GM19193 (cell line): ENCODE results near the gene LDHB.
A peak's percentile ranks its signal among the peaks of the same experiment; 100 is the strongest.

Experiments
- POLR2A ChIP-seq: IDR thresholded peaks from 4 replicates; pipeline ENCODE4 v1.6.1; 2011; ENCODE audit not compliant: insufficient read depth, insufficient read length; ENCODE audit errors: extremely low read depth

LDHB gene

DNA sequence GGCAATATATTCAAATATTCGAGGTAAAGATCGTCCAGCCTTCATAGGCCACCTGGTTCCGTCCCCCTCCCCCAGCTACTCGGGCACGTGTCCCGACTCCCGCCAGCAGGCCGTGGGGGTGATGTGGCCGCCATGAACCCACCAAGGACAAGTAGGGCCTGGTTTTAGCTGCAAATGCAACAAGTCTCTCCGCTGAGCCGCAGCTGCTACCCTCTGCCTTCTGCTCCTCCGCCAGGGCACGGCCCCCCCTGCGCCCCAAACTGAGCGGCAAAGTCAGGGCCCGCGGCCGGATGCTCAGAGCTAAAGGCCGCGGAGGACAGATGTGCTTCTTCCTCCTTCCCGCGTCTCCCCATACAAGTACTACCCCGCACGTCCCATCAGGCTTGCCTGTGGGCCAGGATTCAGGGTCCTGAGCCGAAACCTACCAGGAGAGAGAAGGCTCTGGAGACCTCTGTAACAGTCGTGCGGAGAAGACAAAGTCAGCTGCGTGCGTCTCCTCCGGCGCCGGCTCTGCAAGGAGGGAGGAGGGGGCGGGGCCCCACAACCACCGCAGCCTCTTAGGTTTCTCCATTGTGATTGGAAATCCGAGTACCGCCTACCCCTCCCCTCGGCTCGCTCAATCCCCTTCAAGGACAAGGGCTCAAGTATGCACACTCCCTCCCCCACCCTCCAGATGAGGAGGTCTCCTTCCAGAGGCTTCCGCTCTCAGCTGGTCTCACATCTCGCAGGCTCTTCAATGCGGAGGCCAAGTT lies at the start of gene LDHB:
Gene LDHB (minus strand): TSS at position 517 of the 752 bp plus-strand sequence. CDS start 3,171 bp downstream, outside the sequence.
- TF ChIP-seq POLR2A: peak; percentile 95

DNA sequence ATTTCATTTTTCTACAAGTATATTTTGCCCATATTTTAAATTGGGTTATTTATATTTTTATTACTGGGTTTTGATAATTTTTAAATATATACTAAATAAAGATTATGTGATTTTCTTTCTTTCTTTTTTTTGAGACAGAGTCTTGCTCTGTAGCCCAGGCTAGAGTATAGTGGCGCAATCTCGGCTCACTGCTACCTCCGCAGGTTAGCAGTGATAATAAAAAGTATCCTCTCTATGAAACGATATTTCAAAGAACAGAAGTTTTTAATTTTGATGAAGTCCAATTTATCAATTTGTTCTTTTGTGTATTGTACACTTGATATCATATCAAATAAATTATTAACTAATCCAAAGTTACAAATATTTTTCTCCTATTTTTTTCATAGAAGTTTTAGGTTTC lies 47.2 kb upstream of the LDHB start:
- TF ChIP-seq POLR2A: no peak

DNA sequence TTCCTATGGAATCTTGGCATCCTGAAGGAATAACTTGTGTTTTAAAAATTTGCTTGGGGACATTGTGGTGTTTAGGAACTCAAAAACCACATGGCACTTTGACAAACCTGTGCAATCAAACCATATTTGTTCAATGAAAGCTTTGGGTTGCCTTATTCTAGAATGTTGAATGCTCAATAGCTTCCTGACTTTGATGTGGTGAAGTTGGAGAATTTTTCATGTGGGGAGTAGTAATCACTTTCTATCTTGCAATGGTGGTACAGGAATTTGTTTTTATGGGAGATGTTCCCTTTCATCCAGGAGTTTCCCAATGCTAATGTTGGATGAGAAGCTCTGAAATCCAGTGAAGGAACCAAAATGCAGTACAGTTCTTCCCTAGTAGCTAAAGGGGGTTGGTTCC lies 42.2 kb upstream of the LDHB start:
- no peak for TF ChIP-seq POLR2A

DNA sequence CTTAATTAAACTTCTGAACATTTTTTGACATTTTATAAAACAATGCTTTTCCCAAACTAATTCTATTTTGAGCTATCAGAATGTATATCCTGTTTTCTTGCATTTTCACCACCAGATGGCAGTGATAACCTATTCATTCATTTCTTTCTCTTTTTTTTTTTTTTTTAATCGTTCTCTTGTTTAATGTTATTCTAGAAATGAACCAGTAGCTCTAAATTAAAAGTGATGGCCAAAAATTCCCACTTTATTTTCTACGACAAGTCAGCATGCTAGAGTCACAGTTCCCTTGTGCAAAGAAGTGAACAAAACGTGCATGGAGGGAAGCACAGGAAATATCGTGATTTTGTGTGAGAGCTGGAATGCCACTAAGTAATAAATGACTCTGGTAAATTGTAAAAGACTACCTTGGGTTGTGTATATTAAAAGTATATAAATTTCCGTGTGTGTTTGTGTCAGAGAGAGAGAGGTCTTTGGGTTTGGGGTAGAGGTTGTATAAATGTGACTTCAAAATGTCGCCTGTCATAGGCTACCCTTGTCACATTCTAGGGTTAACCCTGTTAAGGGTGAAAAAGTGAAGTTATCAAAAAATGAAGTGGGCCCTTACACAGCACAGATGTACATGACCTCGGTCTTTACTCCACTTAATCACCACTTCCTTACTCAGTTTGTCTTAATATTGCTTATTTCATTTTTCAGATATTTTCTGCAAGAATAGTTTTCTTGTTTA lies 40.4 kb upstream of the LDHB start:
- TF ChIP-seq POLR2A: no peak

DNA sequence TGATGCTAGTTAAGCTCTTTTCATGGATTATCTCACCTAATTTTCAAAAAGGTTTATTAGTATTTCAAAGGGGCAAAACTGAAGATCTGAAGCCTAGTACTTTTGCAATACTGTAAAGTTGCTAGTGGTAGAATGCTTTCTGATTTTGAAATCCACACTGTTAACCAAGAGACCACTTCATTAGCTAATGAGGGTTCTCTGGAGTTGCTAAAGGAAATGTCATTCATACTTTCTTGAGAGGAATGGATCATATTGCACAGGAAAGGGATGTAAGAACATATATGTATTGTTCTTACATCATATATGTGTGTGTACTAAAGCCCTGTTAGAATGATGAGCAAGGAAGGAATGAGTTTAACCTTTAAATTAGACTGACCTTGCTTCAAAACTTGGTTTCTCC lies 39.0 kb upstream of the LDHB start:
- no peak for TF ChIP-seq POLR2A

DNA sequence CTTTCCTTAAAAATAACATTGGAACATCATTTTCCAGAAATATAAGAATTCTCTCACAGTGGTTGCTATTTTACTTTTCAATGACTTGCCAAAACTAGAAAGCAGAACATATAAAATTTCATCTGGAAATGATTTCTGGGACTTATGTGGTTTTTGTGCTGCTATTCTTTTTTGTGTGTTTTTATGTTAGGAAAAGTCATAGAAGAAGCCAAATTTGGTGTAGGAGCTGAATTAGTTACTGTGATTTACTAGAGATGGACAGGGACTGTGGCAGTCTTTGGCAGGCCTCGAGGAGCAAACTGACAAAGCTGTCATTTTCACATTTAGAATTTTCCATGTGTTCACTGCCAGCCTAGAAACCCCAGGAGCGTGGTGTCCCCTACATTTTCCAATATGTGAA lies 38.3 kb upstream of the LDHB start:
- no peak for TF ChIP-seq POLR2A

DNA sequence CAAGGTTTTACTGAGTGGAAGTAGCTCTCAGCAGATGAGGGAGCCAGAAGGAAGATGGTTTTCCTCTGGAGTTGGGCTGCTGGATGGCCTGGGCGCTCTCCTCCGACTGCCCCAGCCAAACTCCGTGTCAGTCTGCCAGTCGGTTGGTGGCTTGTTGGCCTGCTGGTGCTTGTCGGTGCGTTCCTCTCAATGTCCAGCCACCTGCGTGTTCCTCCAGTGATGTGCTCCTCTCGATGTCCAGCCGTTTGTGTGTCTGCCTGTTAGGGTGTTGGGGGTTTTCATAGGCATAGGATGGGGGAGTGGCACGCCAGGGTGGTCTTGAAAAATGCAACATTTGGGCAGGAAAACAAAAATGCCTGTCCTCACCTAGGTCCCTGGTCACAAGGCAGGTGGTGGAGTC lies 37.0 kb upstream of the LDHB start:
- TF ChIP-seq POLR2A: no peak

DNA sequence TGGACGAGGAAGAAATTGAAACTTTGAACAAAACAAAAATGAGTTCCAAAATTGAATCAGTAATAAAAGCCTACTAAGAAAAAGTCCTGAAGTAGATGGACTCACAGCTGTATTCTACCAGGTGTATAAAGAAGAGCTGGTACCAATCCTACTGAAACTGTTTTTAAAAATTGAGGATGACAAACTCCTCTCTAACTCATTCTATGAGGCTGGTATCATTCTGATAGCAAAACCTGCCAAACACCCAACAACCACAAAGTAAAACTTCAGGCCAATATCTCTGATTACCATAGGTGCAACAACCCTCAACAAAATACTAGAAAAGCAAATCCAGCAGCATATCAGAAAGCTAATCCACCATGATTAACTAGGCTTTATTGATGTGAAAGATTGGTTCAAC lies 33.9 kb upstream of the LDHB start:
- TF ChIP-seq POLR2A: no peak

DNA sequence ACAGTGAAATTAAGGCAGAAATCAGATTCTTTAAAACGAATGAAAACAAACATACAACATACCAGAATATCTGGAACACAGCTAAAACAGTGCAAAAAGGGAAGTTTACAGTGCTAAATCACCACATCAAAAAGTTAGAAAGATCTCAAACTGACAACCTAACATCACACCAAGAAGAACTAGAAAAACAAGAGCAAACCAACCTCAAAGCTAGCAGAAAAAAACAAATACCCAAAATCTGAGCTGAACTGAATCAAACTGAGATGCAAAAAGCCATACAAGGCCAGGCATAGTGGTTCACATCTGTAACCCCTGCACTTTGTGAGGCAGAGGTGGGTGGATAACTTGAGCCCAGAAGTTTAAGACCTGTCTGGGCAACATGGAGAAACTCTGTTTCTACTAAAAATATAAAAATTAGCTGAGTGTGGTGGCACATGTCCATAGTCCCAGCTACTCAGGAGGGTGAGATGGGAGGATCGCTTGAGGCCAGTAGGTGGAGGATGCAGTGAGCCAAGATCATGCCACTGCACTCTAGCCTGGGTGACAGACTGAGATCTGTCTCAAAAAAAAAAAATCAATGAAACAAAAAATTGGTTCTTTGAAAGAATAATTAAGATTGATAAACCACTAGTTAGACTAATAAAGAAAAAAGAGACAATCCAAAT lies 33.2 kb upstream of the LDHB start:
- TF ChIP-seq POLR2A: no peak

DNA sequence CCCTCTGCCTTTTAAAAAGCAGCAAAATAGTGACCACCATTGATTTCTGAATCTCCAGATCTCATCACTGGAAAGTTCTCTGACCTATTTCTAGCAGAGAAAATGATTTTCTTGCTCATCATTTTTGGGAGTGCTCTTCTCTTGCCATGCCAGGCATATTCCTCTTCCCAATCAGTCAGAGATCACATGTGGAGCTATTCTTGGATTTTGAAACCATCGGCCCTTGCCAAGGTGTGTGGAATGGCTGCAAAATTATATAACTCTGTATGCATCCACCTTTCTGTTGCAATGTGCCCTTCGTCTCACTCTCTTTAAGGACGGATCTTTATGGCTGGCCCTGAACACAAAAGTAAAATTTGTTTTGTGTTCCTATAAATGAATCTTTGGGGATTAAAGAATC lies 25.5 kb upstream of the LDHB start:
- no peak for TF ChIP-seq POLR2A

DNA sequence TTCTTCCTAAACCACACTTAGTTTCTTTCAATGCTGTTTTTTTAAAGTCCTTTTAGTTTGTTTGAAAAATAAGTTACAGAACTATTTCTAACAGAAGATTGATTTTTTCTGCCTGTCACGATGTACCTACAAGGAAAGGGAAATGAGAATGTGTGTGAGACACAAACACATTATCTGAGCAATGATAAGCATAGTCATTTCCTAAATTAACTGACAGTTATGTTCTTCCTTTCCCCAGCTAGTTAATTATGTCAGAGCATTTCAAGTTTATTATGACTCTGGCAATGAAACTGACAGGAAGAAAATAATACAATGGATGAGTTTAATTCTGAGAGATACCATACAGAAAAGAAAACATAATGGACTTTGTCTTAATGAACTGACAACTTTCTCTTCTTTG lies 21.3 kb upstream of the LDHB start:
- no peak for TF ChIP-seq POLR2A

DNA sequence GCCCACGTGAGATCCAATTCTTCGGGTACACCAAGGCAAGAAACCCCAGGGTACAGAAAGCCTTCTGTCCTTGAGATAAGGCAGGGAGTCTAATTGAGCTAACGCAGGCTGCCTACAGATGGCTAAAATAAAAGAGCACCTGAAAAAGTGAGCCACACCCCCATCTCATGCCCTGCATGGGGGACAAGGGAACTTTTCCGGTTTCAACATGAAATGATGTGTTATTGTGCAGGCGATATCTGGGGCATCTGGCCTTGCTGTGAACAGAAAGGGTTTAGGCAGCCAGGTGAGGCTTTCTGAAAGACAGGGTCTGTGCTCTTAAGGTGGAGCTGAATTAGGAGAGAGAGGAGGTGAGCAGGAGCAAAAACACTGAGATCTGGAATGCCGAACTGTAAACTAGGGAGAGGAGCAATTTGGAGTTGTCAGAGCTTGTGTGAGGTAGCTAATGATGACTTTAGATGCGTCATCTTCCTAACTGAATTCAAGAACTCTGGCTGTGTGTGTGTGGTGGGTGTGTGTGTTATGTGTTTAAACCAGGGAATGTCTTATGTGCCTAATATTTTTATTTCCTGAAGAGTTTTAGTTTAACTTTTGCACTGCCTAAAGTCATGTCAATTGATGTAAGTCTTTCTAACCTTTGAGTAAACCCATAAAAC lies 20.1 kb upstream of the LDHB start:
- no peak for TF ChIP-seq POLR2A

DNA sequence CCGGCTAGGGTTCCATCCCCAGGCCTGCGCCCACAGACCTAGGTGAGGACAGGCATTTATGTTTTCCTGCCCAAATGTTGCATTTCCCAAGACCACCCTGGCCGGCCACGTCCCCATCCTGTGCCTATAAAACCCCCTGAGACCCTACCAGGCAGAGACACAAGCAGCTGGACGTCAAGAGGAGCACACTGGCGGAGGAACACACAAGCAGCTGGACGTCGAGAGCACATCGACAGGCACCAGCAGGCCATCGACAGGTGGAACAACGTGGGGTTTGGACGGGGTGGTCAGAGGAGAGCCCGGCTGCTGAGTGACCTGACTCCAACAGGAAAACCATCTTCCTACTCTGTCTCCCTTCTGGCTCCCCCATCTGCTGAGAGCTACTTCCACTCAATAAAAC lies 19.6 kb upstream of the LDHB start:
- TF ChIP-seq POLR2A: no peak

DNA sequence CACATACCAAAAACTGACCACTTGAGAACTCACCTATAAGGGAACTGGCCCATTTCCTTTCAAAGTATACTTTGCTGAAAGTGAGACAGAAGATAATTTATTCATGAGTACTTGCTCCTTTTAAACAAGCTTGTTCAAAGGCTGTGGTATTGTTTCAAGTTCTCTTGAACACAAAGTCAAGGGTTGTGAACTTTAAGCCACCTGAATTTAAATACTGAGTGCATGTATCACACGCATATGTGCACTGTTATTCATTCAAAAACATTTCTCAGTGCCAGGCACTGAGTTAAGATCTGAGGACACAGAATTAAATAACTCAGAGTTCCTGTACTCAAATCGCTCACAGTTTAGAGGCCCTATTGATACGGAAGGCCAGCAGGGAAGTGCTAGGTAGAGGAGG lies 19.1 kb upstream of the LDHB start:
- no peak for TF ChIP-seq POLR2A

DNA sequence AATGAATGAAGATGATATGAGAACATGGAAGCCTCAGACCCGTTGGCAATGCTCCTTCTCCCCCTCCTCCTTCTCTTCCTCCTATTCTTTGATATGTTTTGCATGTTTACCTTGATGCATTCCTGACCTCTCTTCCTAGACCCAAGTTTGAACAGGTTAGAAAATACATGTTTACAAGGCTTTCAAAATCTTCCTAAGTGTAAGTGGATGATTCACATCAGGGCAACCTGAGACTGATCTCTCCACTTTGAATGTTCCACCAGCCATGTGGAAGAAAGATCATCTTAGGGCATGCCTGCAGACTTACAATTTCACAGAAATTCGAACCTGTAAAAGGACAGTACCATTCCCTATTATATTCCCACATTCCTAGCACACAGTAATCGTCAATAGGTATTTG lies 18.0 kb upstream of the LDHB start:
- no peak for TF ChIP-seq POLR2A
